ENCODE measurements around the gene NPY4R2. TPM values are rescaled to one million over a fixed set of nuclear protein-coding genes. Genes with fewer than 3 reads are reported as not detected.
"Not testable (repeated sequence)": the region's sequence is repeated elsewhere in the genome, so short reads cannot be mapped to it uniquely, and the experiment has no call there.

The NPY4R2 gene
- total RNA-seq, 6 experiments from 2014 or later, result not detected

DNA sequence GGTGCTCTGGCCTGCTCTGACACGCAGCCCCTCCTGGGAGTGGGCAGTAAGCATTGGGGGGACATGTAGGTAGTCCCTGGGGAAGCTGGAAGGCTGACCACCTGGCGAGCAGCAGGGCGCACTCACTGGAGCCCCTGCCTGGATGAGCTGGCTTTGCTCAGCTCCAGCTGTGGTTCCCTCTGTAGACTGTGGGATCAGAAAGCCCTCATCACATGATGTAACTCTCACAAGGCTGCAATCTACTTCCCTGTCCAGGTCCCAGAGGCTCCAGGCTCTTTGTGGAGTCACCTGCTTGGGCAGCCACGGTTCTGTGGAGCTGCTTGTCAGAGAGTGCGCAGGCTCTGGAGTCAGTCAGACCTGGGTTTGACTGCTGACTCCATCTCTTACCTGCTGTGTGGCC, 44.3 kb downstream of the NPY4R2 start:
- H3K27ac ChIP-seq; H3K9me3 ChIP-seq; intact Hi-C loops (cut with DNase I); H3K27me3 ChIP-seq; H3K36me3 ChIP-seq; ATAC-seq; H3K4me3 ChIP-seq; H3K4me1 ChIP-seq; DNase-seq: not testable (repeated sequence)
- no CpG with 5 or more reads among the region's 5 CpGs for WGBS (ENCODE audit: insufficient coverage, low coverage, low lambda C conversion rate, missing lambda C conversion rate)

DNA sequence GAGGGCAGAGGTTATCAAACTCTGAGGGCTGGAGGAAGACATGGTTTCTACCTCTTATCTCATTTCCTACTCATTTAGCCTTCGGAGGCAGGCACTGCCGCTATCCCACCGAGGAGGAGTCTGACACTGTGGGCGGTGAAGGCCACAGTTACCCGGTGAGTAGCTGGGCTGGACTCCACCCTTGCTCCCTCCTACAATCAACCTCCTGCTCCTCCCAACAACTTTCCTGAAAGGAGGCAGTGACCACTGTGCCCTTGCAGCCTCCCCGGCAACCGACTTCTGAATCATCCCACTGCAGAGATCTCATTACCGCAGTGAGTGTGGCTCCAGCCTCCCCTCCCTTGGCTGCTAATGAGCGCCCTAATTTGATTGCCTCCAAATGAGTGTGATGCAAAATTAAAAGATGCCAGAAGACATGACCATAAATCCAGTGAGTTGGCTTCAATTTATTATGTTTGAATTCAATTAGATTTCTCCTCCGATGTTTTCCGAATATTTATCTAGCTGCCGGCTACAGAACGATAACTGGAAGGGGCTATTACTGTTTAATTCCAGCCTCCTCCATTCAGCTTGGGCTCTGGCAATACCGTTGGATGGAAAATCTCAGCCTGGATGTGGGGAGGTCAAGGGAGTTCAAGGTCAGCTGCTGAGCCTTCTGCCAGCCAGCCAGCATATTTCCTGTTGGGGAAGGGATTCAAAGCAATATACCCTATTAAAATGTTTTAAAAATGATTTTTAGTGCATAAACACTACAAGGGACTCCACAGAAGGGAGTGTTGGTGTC, 46.0 kb downstream of the NPY4R2 start:
- H3K9me3 ChIP-seq; H3K36me3 ChIP-seq; H3K27me3 ChIP-seq; intact Hi-C loops (cut with DNase I); DNase-seq; H3K4me3 ChIP-seq; H3K27ac ChIP-seq; H3K4me1 ChIP-seq: not testable (repeated sequence)
- ATAC-seq, result peak; percentile 68 to 84 (median 77)
- no CpG with 5 or more reads among the region's 14 CpGs for WGBS (ENCODE audit: insufficient coverage, low coverage, low lambda C conversion rate, missing lambda C conversion rate)

DNA sequence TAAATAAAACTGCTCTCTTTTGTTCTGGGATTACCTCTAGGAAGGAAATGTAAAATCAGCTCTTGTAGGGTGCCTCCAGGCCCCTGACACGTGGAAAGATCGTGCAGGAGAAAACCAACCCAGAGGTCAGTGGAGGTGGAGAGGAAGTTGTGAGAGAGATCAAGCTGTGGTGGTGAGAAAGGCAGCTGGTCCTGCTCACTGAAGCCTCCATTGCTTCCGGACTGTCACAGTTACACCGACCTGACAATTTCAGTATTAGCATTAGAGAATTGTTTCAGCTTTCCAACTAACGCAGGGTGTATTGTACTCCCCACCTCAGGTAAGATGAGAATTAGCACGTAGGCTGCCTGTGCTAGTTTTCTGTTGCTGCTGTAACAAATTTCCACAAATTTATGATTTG, 50.5 kb downstream of the NPY4R2 start:
- 46% methylated on average over 2 of the region's 6 CpGs for WGBS (ENCODE audit: insufficient coverage, low coverage, low lambda C conversion rate, missing lambda C conversion rate)
- not testable (repeated sequence) for DNase-seq, ATAC-seq

GRCh38 chr10:47970047-47970446, 51.6 kb downstream of the NPY4R2 start:
- intact Hi-C loops (cut with DNase I); DNase-seq; H3K4me3 ChIP-seq; H3K4me1 ChIP-seq; H3K9me3 ChIP-seq; ATAC-seq; H3K27me3 ChIP-seq; H3K36me3 ChIP-seq; H3K27ac ChIP-seq: not testable (repeated sequence)
- 50% methylated on average over 1 of the region's 3 CpGs for WGBS (ENCODE audit: insufficient coverage, low coverage, low lambda C conversion rate, missing lambda C conversion rate)

More for the DNA sequence above, 50.5 kb downstream of the NPY4R2 start:
- H3K27me3 ChIP-seq; intact Hi-C loops (cut with DNase I); H3K27ac ChIP-seq; H3K4me1 ChIP-seq; H3K36me3 ChIP-seq; H3K4me3 ChIP-seq; H3K9me3 ChIP-seq: not testable (repeated sequence)

DNA sequence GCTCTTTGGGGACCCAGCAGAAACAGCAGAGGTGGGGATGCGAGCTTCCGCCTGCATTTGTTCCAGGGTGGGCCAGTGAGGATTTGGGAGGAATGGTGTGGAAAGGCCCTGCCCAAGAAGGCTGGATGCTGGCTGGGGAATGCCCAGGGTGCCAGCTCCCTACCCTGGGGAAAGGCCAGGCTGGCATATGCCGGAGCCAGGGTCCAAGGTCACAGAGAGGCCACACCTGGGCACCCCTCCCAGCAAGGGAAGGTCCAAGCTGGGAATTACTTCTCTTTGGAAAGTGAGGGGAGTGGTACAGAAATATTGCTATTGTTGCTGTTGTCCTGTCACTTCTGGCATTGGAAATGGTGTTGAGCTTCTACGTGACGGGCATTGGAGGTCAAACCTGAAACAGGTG, 53.1 kb downstream of the NPY4R2 start:
- intact Hi-C loops (cut with DNase I); H3K27me3 ChIP-seq; H3K9me3 ChIP-seq; DNase-seq; H3K4me3 ChIP-seq; H3K27ac ChIP-seq; H3K4me1 ChIP-seq; H3K36me3 ChIP-seq; ATAC-seq: not testable (repeated sequence)
- no CpG with 5 or more reads among the region's 5 CpGs for WGBS (ENCODE audit: insufficient coverage, low coverage, low lambda C conversion rate, missing lambda C conversion rate)

DNA sequence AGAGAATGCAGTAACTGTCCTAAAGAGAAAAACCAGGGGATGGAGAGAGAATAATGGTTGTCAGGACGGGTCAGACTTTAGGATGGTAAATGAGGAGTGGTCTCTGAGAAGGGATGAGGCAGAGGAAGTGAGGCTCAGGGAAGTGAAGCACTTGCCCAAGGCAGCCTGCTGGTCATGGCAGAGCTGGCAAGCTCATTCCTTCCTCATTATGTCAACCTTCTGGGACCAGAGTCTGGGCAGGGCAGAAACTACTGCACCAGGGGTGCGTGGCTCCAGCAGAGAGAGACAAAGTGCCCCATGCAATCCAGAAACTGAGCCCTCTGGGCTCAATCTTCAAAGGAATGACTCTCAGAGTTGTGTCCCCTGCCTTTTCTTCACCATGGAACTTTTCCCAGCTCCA, 53.6 kb downstream of the NPY4R2 start:
- H3K27ac ChIP-seq; H3K36me3 ChIP-seq; ATAC-seq; H3K4me3 ChIP-seq; intact Hi-C loops (cut with DNase I); H3K4me1 ChIP-seq; H3K9me3 ChIP-seq; DNase-seq; H3K27me3 ChIP-seq: not testable (repeated sequence)
- WGBS (ENCODE audit: insufficient coverage, low coverage, low lambda C conversion rate, missing lambda C conversion rate), result no CpG with 5 or more reads among the region's 2 CpGs

Other genes starting within 250 kb of the NPY4R2 start
- under 1 TPM in 5 of 6 experiments, not detected in 1; 0.20 to 0.73 (median 0.42) TPM for gene SYT15B, start 155.1 kb upstream of the NPY4R2 start, total RNA-seq
- under 1 TPM in 1 of 6 experiments, not detected in 5; 0.84 TPM for gene FAM25C, start 81.1 kb downstream of the NPY4R2 start, total RNA-seq